Vagina (tissue), 2 donors: ENCODE data around the gene TAGLN. TPM values are rescaled to one million over a fixed set of nuclear protein-coding genes. Genes with fewer than 3 reads are reported as not detected.

Source experiments
- DNase-seq, 2 donors: peaks; one replicate each; pipeline ENCODE4 v3.0.0-alpha.2; 2017; ENCODE audit errors: extremely low spot score in 2 of 2
- H3K27ac ChIP-seq: fragments of 200-600 bp; sonication (generic); one replicate; pipeline ENCODE4 v1.5.1; 2019
- H3K27me3 ChIP-seq: fragments of 200-600 bp; sonication (generic); one replicate; pipeline ENCODE4 v1.5.1; 2019
- H3K36me3 ChIP-seq, 2 donors: fragments of 200-600 bp; sonication (generic); one replicate each; pipeline ENCODE4 v1.5.1; 2017 to 2019
- H3K4me1 ChIP-seq: fragments of 200-600 bp; sonication (generic); one replicate; pipeline ENCODE4 v1.5.1; 2019
- H3K4me3 ChIP-seq, 2 donors: fragments of 200-600 bp; sonication (generic); 1 replicate in 1 of 2; 2 replicates in 1 of 2; pipeline ENCODE4 v1.5.1; 2016 to 2019
- H3K9me3 ChIP-seq: fragments of 200-600 bp; sonication (generic); one replicate; pipeline ENCODE4 v1.5.1; 2019
- POLR2A ChIP-seq, 2 donors: fragments of 450-650 bp; IDR thresholded peaks; one replicate each; pipeline ENCODE4 v1.6.1; 2017; ENCODE audit warnings: antibody characterized with exemption in 2 of 2, mild to moderate bottlenecking in 2 of 2, moderate library complexity in 2 of 2
- POLR2AphosphoS5 ChIP-seq, 2 donors: sonication (generic); formaldehyde crosslinking; IDR thresholded peaks; one replicate each; pipeline ENCODE4 v1.9.0; 2017; ENCODE audit warnings: antibody characterized with exemption in 2 of 2, mild to moderate bottlenecking in 2 of 2, low read depth in 1 of 2; ENCODE audit not compliant: insufficient read depth in 1 of 2
- intact Hi-C: fragments of 100-400 bp; cut with DNase I; formaldehyde crosslinking; loops from one replicate; pipeline ENCODE4 v1.15.1; 2023
- total RNA-seq: library from RNA; depleted of rRNA; stranded (reverse); fragments of >200 nt; gene quantifications from one replicate; pipeline ENCODE4 v1.2.3, GENCODE V29; 2016
- TF ChIP-seq, protein P1 (sequence below), 3 experiments: fragments of 450-650 bp in 2 of 3; fragments of 200-600 bp in 1 of 3; sonication (generic) in 1 of 3; IDR thresholded peaks; one replicate each; pipeline ENCODE4 v1.5.1; 2017 to 2019; ENCODE audit warnings: antibody characterized with exemption in 3 of 3, mild to moderate bottlenecking in 2 of 3, moderate library complexity in 2 of 3

Gene TAGLN
- total RNA-seq, 1 donor from 2014 or later, result 1,935 TPM

DNA sequence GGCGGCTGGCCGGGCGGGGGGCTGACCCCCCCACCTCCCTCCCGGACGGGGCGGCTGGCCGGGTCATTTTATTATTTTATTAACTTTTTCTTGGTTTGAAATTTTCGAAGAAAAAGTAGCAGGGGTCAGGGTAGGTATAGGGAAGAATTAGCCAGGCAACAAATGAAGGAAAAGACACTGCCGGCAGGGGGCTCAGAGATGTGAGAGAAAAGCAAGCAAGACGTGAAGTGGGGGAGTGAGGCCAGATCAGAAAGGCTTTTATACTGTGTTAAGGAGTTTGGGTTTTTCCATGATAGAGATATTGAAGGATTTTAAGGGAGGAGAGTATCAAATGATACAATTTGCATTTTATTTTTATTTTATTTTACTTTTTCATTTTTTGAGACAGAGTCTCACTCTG lies 52.3 kb downstream of the TAGLN start:
- no peaks in the 10 kb centered on the region for H3K27me3 ChIP-seq
- intact Hi-C loops, result no loop called here
- no peak for DNase-seq
- peaks cover 0 to 29% of the 10 kb centered on the region in 2 donors for H3K36me3 ChIP-seq
- H3K27ac ChIP-seq, result no peak overlapping the region
- no peaks in the 10 kb centered on the region for H3K9me3 ChIP-seq
- TF ChIP-seq, protein P1, sequence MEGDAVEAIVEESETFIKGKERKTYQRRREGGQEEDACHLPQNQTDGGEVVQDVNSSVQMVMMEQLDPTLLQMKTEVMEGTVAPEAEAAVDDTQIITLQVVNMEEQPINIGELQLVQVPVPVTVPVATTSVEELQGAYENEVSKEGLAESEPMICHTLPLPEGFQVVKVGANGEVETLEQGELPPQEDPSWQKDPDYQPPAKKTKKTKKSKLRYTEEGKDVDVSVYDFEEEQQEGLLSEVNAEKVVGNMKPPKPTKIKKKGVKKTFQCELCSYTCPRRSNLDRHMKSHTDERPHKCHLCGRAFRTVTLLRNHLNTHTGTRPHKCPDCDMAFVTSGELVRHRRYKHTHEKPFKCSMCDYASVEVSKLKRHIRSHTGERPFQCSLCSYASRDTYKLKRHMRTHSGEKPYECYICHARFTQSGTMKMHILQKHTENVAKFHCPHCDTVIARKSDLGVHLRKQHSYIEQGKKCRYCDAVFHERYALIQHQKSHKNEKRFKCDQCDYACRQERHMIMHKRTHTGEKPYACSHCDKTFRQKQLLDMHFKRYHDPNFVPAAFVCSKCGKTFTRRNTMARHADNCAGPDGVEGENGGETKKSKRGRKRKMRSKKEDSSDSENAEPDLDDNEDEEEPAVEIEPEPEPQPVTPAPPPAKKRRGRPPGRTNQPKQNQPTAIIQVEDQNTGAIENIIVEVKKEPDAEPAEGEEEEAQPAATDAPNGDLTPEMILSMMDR (IDR thresholded peaks at IDR 0.05), result no peak
- TF ChIP-seq POLR2AphosphoS5 (IDR thresholded peaks at IDR 0.05; ENCODE audit: insufficient read depth in 1 of 2, low read depth in 1 of 2) (no peak), POLR2A (IDR thresholded peaks at IDR 0.05) (no peak)
- no peak overlapping the region for H3K4me3 ChIP-seq
- no peaks in the 10 kb centered on the region for H3K4me1 ChIP-seq

DNA sequence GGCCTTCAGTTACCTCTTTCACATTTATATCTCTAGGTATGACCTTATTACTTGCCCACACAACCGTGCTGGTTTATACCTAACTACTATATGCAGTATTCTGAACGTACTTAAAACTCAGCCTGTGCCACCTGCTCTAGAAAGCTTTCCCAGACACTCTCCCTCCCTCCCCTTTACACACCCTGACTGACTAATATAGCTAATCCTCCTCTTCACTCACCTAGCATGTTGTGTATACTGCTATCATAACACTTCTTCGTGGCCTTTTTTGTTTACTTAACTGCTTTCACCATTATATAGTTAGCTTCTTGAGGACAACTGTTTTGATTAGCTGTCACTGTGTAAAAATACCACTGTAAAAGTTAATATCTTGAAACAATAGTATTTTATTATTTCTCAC lies 56.8 kb downstream of the TAGLN start:
- H3K27ac ChIP-seq, result no peak overlapping the region
- DNase-seq, result no peak
- no peak for TF ChIP-seq POLR2AphosphoS5 (IDR thresholded peaks at IDR 0.05; ENCODE audit: insufficient read depth in 1 of 2, low read depth in 1 of 2)
- TF ChIP-seq POLR2A (IDR thresholded peaks at IDR 0.05), result no peak
- TF ChIP-seq, protein P1 (IDR thresholded peaks at IDR 0.05), result no peak
- H3K27me3 ChIP-seq, result no peaks in the 10 kb centered on the region
- intact Hi-C loops, result no loop called here
- no peaks in the 10 kb centered on the region for H3K9me3 ChIP-seq
- no peak overlapping the region for H3K4me3 ChIP-seq
- H3K36me3 ChIP-seq, result peaks cover 0 to 8% of the 10 kb centered on the region in 2 donors
- no peaks in the 10 kb centered on the region for H3K4me1 ChIP-seq

DNA sequence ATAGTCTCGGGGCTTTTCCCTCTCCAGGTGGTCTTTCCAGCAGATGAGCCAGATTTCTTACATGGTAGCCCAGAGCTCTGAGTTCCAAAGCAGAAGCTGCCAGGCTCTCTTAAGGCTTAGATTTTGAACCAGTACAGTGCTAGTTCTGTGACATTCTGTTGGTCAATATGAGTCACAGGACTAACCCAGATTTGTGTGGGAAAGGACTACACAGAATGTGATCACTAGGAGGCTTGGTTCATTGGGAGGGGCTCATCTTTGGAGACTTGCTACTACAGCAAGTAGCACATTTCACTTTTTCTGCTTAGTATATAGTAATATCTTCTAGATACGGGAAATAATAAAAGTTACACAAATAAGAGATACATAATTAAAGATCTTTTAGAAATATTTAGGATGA lies 57.4 kb downstream of the TAGLN start:
- no peak for DNase-seq
- Histone ChIP-seq H3K36me3 (peaks cover 0 to 8% of the 10 kb centered on the region in 2 donors), H3K4me3 (no peak overlapping the region), H3K4me1 (no peaks in the 10 kb centered on the region), H3K9me3 (no peaks in the 10 kb centered on the region), H3K27me3 (no peaks in the 10 kb centered on the region), H3K27ac (no peak overlapping the region)
- TF ChIP-seq, protein P1 (IDR thresholded peaks at IDR 0.05), result no peak
- TF ChIP-seq POLR2AphosphoS5 (IDR thresholded peaks at IDR 0.05; ENCODE audit: insufficient read depth in 1 of 2, low read depth in 1 of 2) (no peak), POLR2A (IDR thresholded peaks at IDR 0.05) (no peak)
- intact Hi-C loops, result no loop called here

Other genes starting within 250 kb of the TAGLN start
- 39.0 TPM for gene SIK3, start 100.9 kb upstream of the TAGLN start, total RNA-seq
- 68.5 TPM for gene PAFAH1B2, start 55.1 kb upstream of the TAGLN start, total RNA-seq
- gene SIDT2, start 20.6 kb upstream of the TAGLN start, total RNA-seq, result 24.8 TPM
- 63.8 TPM for gene PCSK7, start 32.7 kb downstream of the TAGLN start, total RNA-seq
- 10.8 TPM for gene RNF214, start 33.3 kb downstream of the TAGLN start, total RNA-seq
- gene BACE1-AS, start 92.0 kb downstream of the TAGLN start, total RNA-seq, result 10.6 TPM
- gene BACE1, start 116.9 kb downstream of the TAGLN start, total RNA-seq, result 25.8 TPM
- gene CEP164, start 128.5 kb downstream of the TAGLN start, total RNA-seq, result 21.6 TPM